Hepatocyte (in vitro differentiated cells): ENCODE measurements around the gene ZNF653. TPM values are rescaled to one million over a fixed set of nuclear protein-coding genes. Genes with fewer than 3 reads are reported as not detected.

Source experiments
- DNase-seq: peaks from one replicate; pipeline ENCODE4 v3.0.0-alpha.2; 2016; ENCODE audit warnings: low spot score
- H2AFZ ChIP-seq: fragments of 200-600 bp; sonication (generic); 2 replicates; pipeline ENCODE4 v1.6.0; 2016; ENCODE audit warnings: antibody characterized with exemption, mild to moderate bottlenecking
- H3K27ac ChIP-seq: fragments of 200-600 bp; sonication (generic); 2 replicates; pipeline ENCODE4 v1.5.1; 2016; ENCODE audit warnings: mild to moderate bottlenecking
- H3K27me3 ChIP-seq: fragments of 200-600 bp; sonication (generic); 2 replicates; pipeline ENCODE4 v1.6.1; 2016
- H3K36me3 ChIP-seq: fragments of 200-600 bp; sonication (generic); replicated peaks from 2 replicates; pipeline ENCODE4 v1.5.1; 2016; ENCODE audit warnings: low read depth; ENCODE audit not compliant: insufficient read depth
- H3K4me1 ChIP-seq: fragments of 200-600 bp; sonication (generic); 2 replicates; pipeline ENCODE4 v1.5.1; 2016; ENCODE audit warnings: mild to moderate bottlenecking, moderate library complexity; ENCODE audit not compliant: insufficient read depth
- H3K4me2 ChIP-seq: fragments of 200-600 bp; sonication (generic); 2 replicates; pipeline ENCODE4 v1.6.0; 2016
- H3K4me3 ChIP-seq: fragments of 200-600 bp; sonication (generic); 2 replicates; pipeline ENCODE4 v1.5.1; 2016; ENCODE audit warnings: mild to moderate bottlenecking
- H3K79me2 ChIP-seq: fragments of 200-600 bp; sonication (generic); 2 replicates; pipeline ENCODE4 v1.6.0; 2017; ENCODE audit warnings: mild to moderate bottlenecking
- H3K9me2 ChIP-seq: fragments of 200-600 bp; sonication (generic); replicated peaks from 2 replicates; pipeline ENCODE4 v1.6.0; 2017; ENCODE audit warnings: mild to moderate bottlenecking; ENCODE audit not compliant: insufficient read depth
- H3K9me3 ChIP-seq: fragments of 200-600 bp; sonication (generic); 2 replicates; pipeline ENCODE4 v1.5.1; 2016; ENCODE audit warnings: low read depth, mild to moderate bottlenecking
- H4K20me1 ChIP-seq: fragments of 200-600 bp; sonication (generic); 2 replicates; pipeline ENCODE4 v1.6.0; 2016; ENCODE audit warnings: mild to moderate bottlenecking; ENCODE audit not compliant: insufficient read depth, poor library complexity, severe bottlenecking
- EZH2 ChIP-seq: fragments of 200-600 bp; sonication (generic); IDR thresholded peaks from 2 replicates; pipeline ENCODE4 v1.6.1; 2016; ENCODE audit warnings: antibody characterized with exemption, mild to moderate bottlenecking, borderline replicate concordance
- EZH2phosphoT487 ChIP-seq: fragments of 200-600 bp; sonication (generic); IDR thresholded peaks from one replicate; pipeline ENCODE4 v1.6.1; 2018; ENCODE audit warnings: antibody characterized with exemption, mild to moderate bottlenecking, low read depth, moderate library complexity; ENCODE audit not compliant: unreplicated experiment, severe bottlenecking
- WGBS: methylation state at CpG from one replicate; pipeline ENCODE4 v1.1.6; 2016; ENCODE audit warnings: low lambda C conversion rate; ENCODE audit errors: missing lambda C conversion rate; 5-methylcytosine and 5-hydroxymethylcytosine counted together
- polyA plus RNA-seq: library from polyadenylated mRNA; unstranded; fragments of >200 nt; fragmentation: Nextera tagmentation; extraction: Ambion mirVana; gene quantifications from 2 replicates; pipeline ENCODE4 v1.2.1, GENCODE V29; 2016
- total RNA-seq: library from RNA; depleted of rRNA; stranded (reverse); fragments of >200 nt; gene quantifications from 2 replicates; pipeline ENCODE4 v1.2.3, GENCODE V29; 2014
- TF ChIP-seq, protein P1 (sequence below): fragments of 200-600 bp; sonication (generic); IDR thresholded peaks from 2 replicates; pipeline ENCODE4 v1.5.1; 2016; ENCODE audit warnings: antibody characterized with exemption, mild to moderate bottlenecking; ENCODE audit not compliant: poor library complexity

ZNF653 gene
- total and polyA plus RNA-seq, 2 experiments from 2014 or later, result 8.4 to 9.6 TPM

GRCh38 chr19:11447347-11448262, 58.0 kb downstream of the ZNF653 start:
- peaks cover 2% of the 10 kb centered on the region for H3K4me1 ChIP-seq
- no peak overlapping the region for H3K4me3 ChIP-seq
- no peak for DNase-seq
- H3K36me3 ChIP-seq, result no peaks in the 10 kb centered on the region
- H3K9me2 ChIP-seq, result no peaks in the 10 kb centered on the region
- no peak for TF ChIP-seq EZH2
- TF ChIP-seq, protein P1, sequence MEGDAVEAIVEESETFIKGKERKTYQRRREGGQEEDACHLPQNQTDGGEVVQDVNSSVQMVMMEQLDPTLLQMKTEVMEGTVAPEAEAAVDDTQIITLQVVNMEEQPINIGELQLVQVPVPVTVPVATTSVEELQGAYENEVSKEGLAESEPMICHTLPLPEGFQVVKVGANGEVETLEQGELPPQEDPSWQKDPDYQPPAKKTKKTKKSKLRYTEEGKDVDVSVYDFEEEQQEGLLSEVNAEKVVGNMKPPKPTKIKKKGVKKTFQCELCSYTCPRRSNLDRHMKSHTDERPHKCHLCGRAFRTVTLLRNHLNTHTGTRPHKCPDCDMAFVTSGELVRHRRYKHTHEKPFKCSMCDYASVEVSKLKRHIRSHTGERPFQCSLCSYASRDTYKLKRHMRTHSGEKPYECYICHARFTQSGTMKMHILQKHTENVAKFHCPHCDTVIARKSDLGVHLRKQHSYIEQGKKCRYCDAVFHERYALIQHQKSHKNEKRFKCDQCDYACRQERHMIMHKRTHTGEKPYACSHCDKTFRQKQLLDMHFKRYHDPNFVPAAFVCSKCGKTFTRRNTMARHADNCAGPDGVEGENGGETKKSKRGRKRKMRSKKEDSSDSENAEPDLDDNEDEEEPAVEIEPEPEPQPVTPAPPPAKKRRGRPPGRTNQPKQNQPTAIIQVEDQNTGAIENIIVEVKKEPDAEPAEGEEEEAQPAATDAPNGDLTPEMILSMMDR, result no peak
- TF ChIP-seq EZH2phosphoT487, result no peak
- H3K27me3 ChIP-seq, result no peaks in the 10 kb centered on the region
- no peak overlapping the region for H3K4me2 ChIP-seq
- WGBS, result 99% methylated on average over 19 of the region's 35 CpGs
- no peak overlapping the region for H2AFZ ChIP-seq
- H3K9me3 ChIP-seq, result no peaks in the 10 kb centered on the region
- H4K20me1 ChIP-seq, result no peaks in the 10 kb centered on the region
- no peaks in the 10 kb centered on the region for H3K79me2 ChIP-seq
- no peak overlapping the region for H3K27ac ChIP-seq

DNA sequence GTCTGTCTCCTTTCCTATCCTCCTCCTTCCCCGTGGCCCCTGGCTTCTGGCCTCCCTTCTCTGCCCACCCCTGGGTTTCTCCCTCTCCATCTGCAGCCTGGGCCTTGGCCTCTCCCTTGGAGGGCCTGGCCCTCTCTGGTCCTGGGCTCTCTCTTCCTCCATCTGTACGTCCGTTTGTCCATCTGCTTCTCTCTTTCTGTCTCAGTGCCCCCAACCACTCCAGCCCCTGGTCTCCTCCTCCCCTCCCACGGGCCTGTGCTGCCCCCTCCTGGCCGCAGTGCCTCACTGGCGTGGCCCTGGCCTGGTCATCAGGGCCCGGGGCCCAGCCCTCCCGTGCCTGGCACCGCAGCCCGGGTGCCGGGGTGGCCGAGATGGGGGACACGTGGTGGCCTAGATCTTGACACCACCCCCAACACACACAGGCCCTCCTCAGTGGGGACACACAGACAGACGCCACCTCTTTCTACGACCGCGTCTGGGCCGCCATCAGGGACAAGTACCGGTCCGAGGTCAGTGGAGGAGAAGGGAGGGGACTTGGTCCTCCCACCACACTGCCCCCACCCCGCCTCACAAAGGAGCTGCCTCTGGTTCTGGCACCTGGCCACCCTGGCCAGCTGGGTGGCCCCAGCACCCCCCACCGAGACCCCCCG, 58.9 kb downstream of the ZNF653 start:
- no peaks in the 10 kb centered on the region for H3K9me2 ChIP-seq
- no peak overlapping the region for H3K27ac ChIP-seq
- peaks cover under 1% of the 10 kb centered on the region for H3K4me1 ChIP-seq
- H2AFZ ChIP-seq, result no peak overlapping the region
- no peaks in the 10 kb centered on the region for H4K20me1 ChIP-seq
- H3K9me3 ChIP-seq, result no peaks in the 10 kb centered on the region
- no peaks in the 10 kb centered on the region for H3K79me2 ChIP-seq
- H3K36me3 ChIP-seq, result no peaks in the 10 kb centered on the region
- no peaks in the 10 kb centered on the region for H3K27me3 ChIP-seq
- TF ChIP-seq EZH2 (no peak), EZH2phosphoT487 (no peak)
- TF ChIP-seq, protein P1, result peak; percentile 70
- H3K4me3 ChIP-seq, result no peak overlapping the region
- DNase-seq, result peak; percentile 58
- H3K4me2 ChIP-seq, result no peak overlapping the region
- 77% methylated on average over 19 of the region's 23 CpGs for WGBS

GRCh38 chr19:11446271-11446651, 59.4 kb downstream of the ZNF653 start:
- H4K20me1 ChIP-seq, result no peaks in the 10 kb centered on the region
- H2AFZ ChIP-seq, result no peak overlapping the region
- H3K4me2 ChIP-seq, result no peak overlapping the region
- no peaks in the 10 kb centered on the region for H3K9me2 ChIP-seq
- TF ChIP-seq EZH2 (no peak), EZH2phosphoT487 (no peak)
- TF ChIP-seq, protein P1, result no peak
- no peak overlapping the region for H3K27ac ChIP-seq
- no peaks in the 10 kb centered on the region for H3K9me3 ChIP-seq
- DNase-seq, result no peak
- H3K4me1 ChIP-seq, result no peaks in the 10 kb centered on the region
- 100% methylated on average over 3 of the region's 14 CpGs for WGBS
- H3K27me3 ChIP-seq, result no peaks in the 10 kb centered on the region
- H3K4me3 ChIP-seq, result no peak overlapping the region
- no peaks in the 10 kb centered on the region for H3K79me2 ChIP-seq
- no peaks in the 10 kb centered on the region for H3K36me3 ChIP-seq
